ENCODE results near the gene DNAJC19.
"Not testable (repeated sequence)": the region's sequence is repeated elsewhere in the genome, so short reads cannot be mapped to it uniquely, and the experiment has no call there.

The DNAJC19 gene

DNA sequence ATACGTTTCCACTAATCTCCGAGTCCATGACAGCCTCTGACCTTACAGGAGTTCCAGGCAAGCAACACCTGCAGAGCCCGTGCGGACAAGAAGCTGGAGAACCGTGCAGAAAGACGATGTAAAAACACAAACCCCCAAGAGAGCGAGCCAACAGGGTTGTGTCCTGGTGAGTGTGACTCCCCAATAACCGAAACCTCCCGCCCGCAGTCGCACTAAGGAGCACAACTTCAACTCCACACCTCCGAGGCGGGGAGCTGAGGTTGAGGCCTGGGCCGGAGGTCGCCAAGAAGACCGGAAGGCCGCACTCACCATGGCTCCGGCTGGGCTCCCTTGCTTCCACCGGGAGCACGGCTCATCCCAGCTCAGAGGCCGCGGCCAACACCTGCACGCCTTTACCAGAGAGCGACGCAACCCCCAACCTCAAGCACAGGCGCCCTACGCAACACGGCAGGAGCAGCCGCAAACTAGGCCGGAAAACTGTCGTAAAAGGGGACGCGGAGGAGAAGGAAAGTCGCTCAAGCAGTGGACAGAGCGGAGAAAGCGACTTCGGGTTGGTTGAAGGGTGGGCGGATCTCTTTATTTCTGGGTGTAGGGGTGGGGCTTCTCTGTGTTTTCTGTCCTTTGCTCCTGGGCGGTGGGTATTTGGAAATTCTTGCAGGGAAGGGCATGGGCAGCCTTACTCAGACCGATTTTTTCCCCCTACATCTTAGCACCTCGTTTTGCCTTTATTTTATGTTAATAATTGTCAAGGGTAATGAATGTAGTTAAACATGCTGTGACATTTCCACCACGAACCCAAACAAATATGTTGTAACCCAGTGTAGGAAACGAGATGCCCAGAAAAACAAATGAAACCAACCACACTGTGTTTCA lies at the start of gene DNAJC19:
TSS of gene DNAJC19 (minus strand) at position 446 of the 873 bp plus-strand sequence. CDS start at position 312, 134 bp downstream.
- peak; percentile 94 for DNase-seq (ENCODE audit: low spot score)

- DNase-seq (ENCODE audit: low spot score) = no peak
Measured at GRCh38 chr3:181030948-181031347, 41.4 kb upstream of the DNAJC19 start.

DNA sequence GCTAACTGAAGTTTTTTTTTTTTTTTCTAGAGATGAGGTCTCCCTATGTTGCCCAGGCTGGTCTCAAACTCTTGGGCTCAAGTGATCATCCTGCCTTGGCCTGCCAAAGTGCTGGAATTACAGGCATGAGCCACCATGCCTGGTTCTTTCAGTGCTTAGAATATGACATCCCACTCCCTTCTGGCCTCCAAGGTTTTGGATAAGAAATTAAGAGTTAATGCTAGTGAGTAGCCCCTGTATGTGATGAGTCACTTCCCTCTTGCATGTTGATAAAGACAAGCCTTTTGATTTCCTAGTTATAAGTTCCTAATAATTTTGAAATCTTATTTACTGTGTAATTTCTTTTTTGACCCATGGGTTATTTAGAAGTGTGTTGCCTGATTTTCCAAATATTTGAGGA lies 35.7 kb upstream of the DNAJC19 start:
- no peak for DNase-seq (ENCODE audit: low spot score)

- DNase-seq (ENCODE audit: low spot score) = no peak
Measured at GRCh38 chr3:181017690-181018089, 28.2 kb upstream of the DNAJC19 start.

GRCh38 chr3:181009225-181009624 lies 19.7 kb upstream of the DNAJC19 start:
- DNase-seq (ENCODE audit: low spot score) = peak; percentile 27

DNA sequence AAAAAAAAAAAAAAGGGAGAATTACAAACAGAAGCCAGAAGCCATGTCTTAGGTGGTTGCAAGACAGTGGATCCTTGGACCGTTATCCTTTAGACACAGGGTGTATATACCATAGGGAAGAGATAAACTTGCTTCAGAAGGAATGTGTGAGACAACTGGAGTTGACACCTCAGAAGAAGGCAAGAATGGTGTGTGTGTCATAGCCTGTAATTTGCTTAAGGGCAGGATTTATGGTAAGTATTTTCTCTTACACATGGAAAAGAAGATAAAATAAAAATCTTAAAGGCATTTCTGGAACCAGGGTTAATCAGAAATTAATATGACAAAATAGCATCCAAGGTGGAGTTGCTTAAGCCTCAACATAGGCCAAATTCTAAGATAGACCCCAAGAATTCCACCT lies 19.3 kb upstream of the DNAJC19 start:
- DNase-seq (ENCODE audit: low spot score) = no peak

GRCh38 chr3:181007262-181007661 lies 17.7 kb upstream of the DNAJC19 start:
- no peak for DNase-seq (ENCODE audit: low spot score)

GRCh38 chr3:181006541-181006940 lies 17.0 kb upstream of the DNAJC19 start:
- DNase-seq (ENCODE audit: low spot score) = no peak

- DNase-seq (ENCODE audit: low spot score) = not testable (repeated sequence)
Measured at GRCh38 chr3:181003469-181003868, 13.9 kb upstream of the DNAJC19 start.

- DNase-seq (ENCODE audit: low spot score) = not testable (repeated sequence)
Measured at GRCh38 chr3:181002331-181002730, 12.8 kb upstream of the DNAJC19 start.

- DNase-seq (ENCODE audit: low spot score) = no peak
Measured at GRCh38 chr3:180996415-180996932, 6.9 kb upstream of the DNAJC19 start.

DNA sequence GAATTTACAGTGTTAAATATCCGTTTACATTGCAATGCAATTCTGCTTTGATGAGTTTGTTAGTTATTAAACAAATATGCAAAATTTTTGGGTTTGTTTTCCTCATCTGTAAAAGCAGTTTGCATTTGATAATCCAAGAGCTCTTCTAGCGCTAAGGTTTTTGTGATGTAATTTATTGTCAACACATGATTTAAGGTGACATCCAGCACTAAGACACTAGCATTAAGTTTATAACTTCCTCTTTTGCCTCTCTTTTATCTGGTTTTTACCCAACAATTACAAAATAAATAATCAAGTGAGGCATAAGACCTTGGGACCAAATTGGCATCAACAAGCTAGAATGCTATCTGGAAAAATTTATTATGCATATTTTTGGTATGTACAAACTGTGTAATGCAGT lies 969 bp upstream of the DNAJC19 start:
- no peak for DNase-seq (ENCODE audit: low spot score)

DNA sequence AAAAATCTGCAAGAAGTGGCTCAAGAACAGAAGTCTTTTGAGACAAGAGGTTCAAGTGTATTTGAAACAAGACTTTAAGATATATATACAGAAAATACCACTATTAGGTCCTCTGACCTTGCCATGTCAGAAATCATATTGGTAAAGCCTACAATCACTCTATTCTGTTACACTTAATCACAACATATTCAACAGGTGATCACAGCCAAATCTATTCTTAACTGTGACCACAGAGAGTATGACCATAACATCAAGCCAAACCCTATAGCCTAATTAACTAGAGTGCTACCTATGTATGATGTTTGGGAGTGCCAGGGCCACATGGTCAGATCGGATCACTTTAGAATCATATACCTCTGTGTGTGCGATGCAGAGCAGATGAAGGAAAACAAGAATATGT lies 2.2 kb downstream of the DNAJC19 start:
- DNase-seq (ENCODE audit: low spot score) = no peak

GRCh38 chr3:180986366-180986765 lies 3.2 kb downstream of the DNAJC19 start:
- DNase-seq (ENCODE audit: low spot score) = not testable (repeated sequence)

GRCh38 chr3:180983136-180983535 lies 6.4 kb downstream of the DNAJC19 start:
- no peak for DNase-seq (ENCODE audit: low spot score)

- DNase-seq (ENCODE audit: low spot score) = no peak
Measured at GRCh38 chr3:180981912-180982311, 7.6 kb downstream of the DNAJC19 start.

- no peak for DNase-seq (ENCODE audit: low spot score)
Measured at GRCh38 chr3:180980611-180981010, 8.9 kb downstream of the DNAJC19 start.

GRCh38 chr3:180979961-180980360 lies 9.6 kb downstream of the DNAJC19 start:
- DNase-seq (ENCODE audit: low spot score) = no peak

- no peak for DNase-seq (ENCODE audit: low spot score)
Measured at GRCh38 chr3:180977498-180977897, 12.0 kb downstream of the DNAJC19 start.

- no peak for DNase-seq (ENCODE audit: low spot score)
Measured at GRCh38 chr3:180974286-180974685, 15.2 kb downstream of the DNAJC19 start.

DNA sequence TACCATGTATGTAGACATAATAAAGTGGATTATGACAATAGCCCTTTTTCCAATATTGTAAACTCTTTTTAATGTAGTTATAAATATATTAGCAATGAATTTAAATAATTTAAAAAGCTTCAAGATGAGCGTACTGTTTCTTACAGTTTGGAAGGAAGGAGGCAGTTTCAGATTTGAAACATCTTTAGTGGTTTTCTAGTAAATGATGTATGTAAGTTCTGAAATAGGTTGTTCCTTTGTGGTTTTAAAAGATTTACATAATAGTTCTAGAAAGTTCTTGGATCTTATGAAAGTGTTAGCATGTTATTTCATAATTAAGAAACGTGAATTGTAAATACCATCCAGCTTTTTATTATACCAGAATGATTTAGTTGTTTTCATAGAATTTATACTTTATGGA lies 16.0 kb downstream of the DNAJC19 start:
- DNase-seq (ENCODE audit: low spot score) = no peak

GRCh38 chr3:180970931-180971330 lies 18.6 kb downstream of the DNAJC19 start:
- no peak for DNase-seq (ENCODE audit: low spot score)

- no peak for DNase-seq (ENCODE audit: low spot score)
Measured at GRCh38 chr3:180962530-180962929, 27.0 kb downstream of the DNAJC19 start.

DNA sequence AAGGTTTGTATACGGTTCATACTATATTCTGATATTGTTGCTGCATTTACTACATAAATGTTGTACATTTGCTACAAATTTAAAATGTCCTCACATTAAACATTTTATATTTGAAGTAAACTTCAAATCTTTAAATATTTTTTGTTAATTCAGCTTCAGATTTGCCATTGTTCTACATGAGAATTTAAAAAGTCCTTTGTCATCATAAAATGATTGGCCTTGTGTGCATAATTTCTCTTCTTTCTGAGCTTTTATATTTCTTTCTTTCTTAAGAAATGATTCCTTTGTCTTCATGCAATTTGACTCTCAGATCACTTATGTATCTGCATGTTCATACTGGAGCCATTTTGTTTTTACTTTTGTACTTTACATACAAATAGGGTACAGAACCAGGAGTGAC lies 28.0 kb downstream of the DNAJC19 start:
- no peak for DNase-seq (ENCODE audit: low spot score)
